ENCODE measurements around the gene ZNF326.
"Not testable (repeated sequence)": the region's sequence is repeated elsewhere in the genome, so short reads cannot be mapped to it uniquely, and the experiment has no call there.

ZNF326 gene

GRCh38 chr1:89982846-89983245 is 12.1 kb upstream of the ZNF326 start:
- H2AFZ ChIP-seq (ENCODE audit: low read depth, low read length); H3K4me2 ChIP-seq (ENCODE audit: low read length, poor library complexity, severe bottlenecking); H4K91ac ChIP-seq (ENCODE audit: low read length); H2BK5ac ChIP-seq (ENCODE audit: low read depth, low read length, poor library complexity, severe bottlenecking); H2BK12ac ChIP-seq (ENCODE audit: low read length in 2 of 2); H2AK5ac ChIP-seq (ENCODE audit: low read length, severe bottlenecking); H2BK120ac ChIP-seq (ENCODE audit: low read depth, low read length); H3K9me3 ChIP-seq (ENCODE audit: control insufficient read depth, low read length); H4K8ac ChIP-seq (ENCODE audit: low read length); H3K18ac ChIP-seq (ENCODE audit: low read depth in 1 of 2, low read length in 2 of 2); H3K4me1 ChIP-seq (ENCODE audit: control insufficient read depth, insufficient read depth, low read depth, low read length); H3K4ac ChIP-seq (ENCODE audit: low read depth in 1 of 2, low read length in 2 of 2); H3K36me3 ChIP-seq (ENCODE audit: control insufficient read depth in 1 of 2, insufficient read depth in 2 of 2, low read depth in 1 of 2, low read length in 2 of 2); H2BK15ac ChIP-seq (ENCODE audit: low read depth, poor library complexity, severe bottlenecking); H3K9ac ChIP-seq (ENCODE audit: low read length); DNase-seq; H3K4me3 ChIP-seq (ENCODE audit: insufficient read depth in 1 of 2, low read depth in 1 of 2, low read length in 2 of 2); H3K27me3 ChIP-seq (ENCODE audit: control insufficient read depth in 1 of 2, insufficient read depth in 1 of 2, low read length in 2 of 2); H3K23ac ChIP-seq (ENCODE audit: low read length in 2 of 2); H3K14ac ChIP-seq (ENCODE audit: low read length in 2 of 2); H3K27ac ChIP-seq (ENCODE audit: low read length, poor library complexity, severe bottlenecking); H3K79me1 ChIP-seq (replicated peaks; ENCODE audit: low read length, poor library complexity, severe bottlenecking): not testable (repeated sequence)
- WGBS: 91% methylated on average over 1 of the region's 2 CpGs

GRCh38 chr1:89984564-89985116 is 10.3 kb upstream of the ZNF326 start:
- not testable (repeated sequence) for H3K27ac ChIP-seq (ENCODE audit: low read length, poor library complexity, severe bottlenecking); H3K4me3 ChIP-seq (ENCODE audit: insufficient read depth in 1 of 2, low read depth in 1 of 2, low read length in 2 of 2); H2BK5ac ChIP-seq (ENCODE audit: low read depth, low read length, poor library complexity, severe bottlenecking)

GRCh38 chr1:89986020-89986419 is 8.9 kb upstream of the ZNF326 start:
- Histone ChIP-seq H3K23ac (ENCODE audit: low read length in 2 of 2) (no peak overlapping the region), H2AK5ac (ENCODE audit: low read length, severe bottlenecking) (no peak overlapping the region), H3K27me3 (ENCODE audit: control insufficient read depth in 1 of 2, insufficient read depth in 1 of 2, low read length in 2 of 2) (no peaks in the 10 kb centered on the region), H3K27ac (ENCODE audit: low read length, poor library complexity, severe bottlenecking) (no peak overlapping the region), H2BK120ac (ENCODE audit: low read depth, low read length) (no peak overlapping the region), H2AFZ (ENCODE audit: low read depth, low read length) (no peak overlapping the region), H4K91ac (ENCODE audit: low read length) (no peak overlapping the region), H2BK15ac (ENCODE audit: low read depth, poor library complexity, severe bottlenecking) (no peak overlapping the region), H4K8ac (ENCODE audit: low read length) (no peak overlapping the region), H3K18ac (ENCODE audit: low read depth in 1 of 2, low read length in 2 of 2) (no peak overlapping the region), H3K4me1 (ENCODE audit: control insufficient read depth, insufficient read depth, low read depth, low read length) (no peaks in the 10 kb centered on the region), H3K36me3 (ENCODE audit: control insufficient read depth in 1 of 2, insufficient read depth in 2 of 2, low read depth in 1 of 2, low read length in 2 of 2) (no peaks in the 10 kb centered on the region), H3K14ac (ENCODE audit: low read length in 2 of 2) (no peak overlapping the region), H3K4me2 (ENCODE audit: low read length, poor library complexity, severe bottlenecking) (no peak overlapping the region), H3K9me3 (ENCODE audit: control insufficient read depth, low read length) (no peaks in the 10 kb centered on the region), H3K9ac (ENCODE audit: low read length) (no peak overlapping the region), H2BK12ac (ENCODE audit: low read length in 2 of 2) (no peak overlapping the region), H3K4ac (ENCODE audit: low read depth in 1 of 2, low read length in 2 of 2) (no peak overlapping the region), H2BK5ac (ENCODE audit: low read depth, low read length, poor library complexity, severe bottlenecking) (no peak overlapping the region), H3K79me1 (replicated peaks; ENCODE audit: low read length, poor library complexity, severe bottlenecking) (no peaks in the 10 kb centered on the region), H3K4me3 (ENCODE audit: insufficient read depth in 1 of 2, low read depth in 1 of 2, low read length in 2 of 2) (no peak overlapping the region)
- peak; percentile 31 for DNase-seq

More at GRCh38 chr1:89984564-89985116, 10.3 kb upstream of the ZNF326 start:
- H2BK120ac ChIP-seq (ENCODE audit: low read depth, low read length); H3K27me3 ChIP-seq (ENCODE audit: control insufficient read depth in 1 of 2, insufficient read depth in 1 of 2, low read length in 2 of 2); H3K9ac ChIP-seq (ENCODE audit: low read length); H2AK5ac ChIP-seq (ENCODE audit: low read length, severe bottlenecking); DNase-seq; H4K8ac ChIP-seq (ENCODE audit: low read length); H3K4me2 ChIP-seq (ENCODE audit: low read length, poor library complexity, severe bottlenecking); H2BK12ac ChIP-seq (ENCODE audit: low read length in 2 of 2); H2AFZ ChIP-seq (ENCODE audit: low read depth, low read length); H2BK15ac ChIP-seq (ENCODE audit: low read depth, poor library complexity, severe bottlenecking); H3K14ac ChIP-seq (ENCODE audit: low read length in 2 of 2); H3K36me3 ChIP-seq (ENCODE audit: control insufficient read depth in 1 of 2, insufficient read depth in 2 of 2, low read depth in 1 of 2, low read length in 2 of 2); H4K91ac ChIP-seq (ENCODE audit: low read length); H3K23ac ChIP-seq (ENCODE audit: low read length in 2 of 2); H3K9me3 ChIP-seq (ENCODE audit: control insufficient read depth, low read length); H3K4ac ChIP-seq (ENCODE audit: low read depth in 1 of 2, low read length in 2 of 2); H3K18ac ChIP-seq (ENCODE audit: low read depth in 1 of 2, low read length in 2 of 2); H3K79me1 ChIP-seq (replicated peaks; ENCODE audit: low read length, poor library complexity, severe bottlenecking); H3K4me1 ChIP-seq (ENCODE audit: control insufficient read depth, insufficient read depth, low read depth, low read length): not testable (repeated sequence)
- WGBS: over 99% methylated on average over 23 of the region's 33 CpGs

GRCh38 chr1:89987159-89987819 is 7.6 kb upstream of the ZNF326 start:
- no peak overlapping the region for H2BK15ac ChIP-seq (ENCODE audit: low read depth, poor library complexity, severe bottlenecking)
- no peak overlapping the region for H4K91ac ChIP-seq (ENCODE audit: low read length)
- H2BK5ac ChIP-seq (ENCODE audit: low read depth, low read length, poor library complexity, severe bottlenecking): no peak overlapping the region
- no peak overlapping the region for H3K9ac ChIP-seq (ENCODE audit: low read length)
- no peaks in the 10 kb centered on the region for H3K27me3 ChIP-seq (ENCODE audit: control insufficient read depth in 1 of 2, insufficient read depth in 1 of 2, low read length in 2 of 2)
- H3K9me3 ChIP-seq (ENCODE audit: control insufficient read depth, low read length): no peaks in the 10 kb centered on the region
- no peak overlapping the region for H3K14ac ChIP-seq (ENCODE audit: low read length in 2 of 2)
- H3K4me1 ChIP-seq (ENCODE audit: control insufficient read depth, insufficient read depth, low read depth, low read length): no peaks in the 10 kb centered on the region
- no peak overlapping the region for H3K4me3 ChIP-seq (ENCODE audit: insufficient read depth in 1 of 2, low read depth in 1 of 2, low read length in 2 of 2)
- H3K4me2 ChIP-seq (ENCODE audit: low read length, poor library complexity, severe bottlenecking): no peak overlapping the region
- H2BK12ac ChIP-seq (ENCODE audit: low read length in 2 of 2): no peak overlapping the region
- H3K36me3 ChIP-seq (ENCODE audit: control insufficient read depth in 1 of 2, insufficient read depth in 2 of 2, low read depth in 1 of 2, low read length in 2 of 2): no peaks in the 10 kb centered on the region
- no peak overlapping the region for H3K18ac ChIP-seq (ENCODE audit: low read depth in 1 of 2, low read length in 2 of 2)
- H3K79me1 ChIP-seq (replicated peaks; ENCODE audit: low read length, poor library complexity, severe bottlenecking): no peaks in the 10 kb centered on the region
- no peak overlapping the region for H4K8ac ChIP-seq (ENCODE audit: low read length)
- 0% methylated on average over 3 of the region's 3 CpGs for WGBS
- peak; percentile 79 for DNase-seq
- H3K27ac ChIP-seq (ENCODE audit: low read length, poor library complexity, severe bottlenecking): no peak overlapping the region
- peak overlapping the region; percentile 19 for H2AK5ac ChIP-seq (ENCODE audit: low read length, severe bottlenecking)
- H2AFZ ChIP-seq (ENCODE audit: low read depth, low read length): no peak overlapping the region
- no peak overlapping the region for H2BK120ac ChIP-seq (ENCODE audit: low read depth, low read length)
- H3K23ac ChIP-seq (ENCODE audit: low read length in 2 of 2): no peak overlapping the region
- no peak overlapping the region for H3K4ac ChIP-seq (ENCODE audit: low read depth in 1 of 2, low read length in 2 of 2)
